GM12801 (cell line): Measurements from ENCODE around the gene PPM1J.

Experiments used
- TF ChIP-seq, protein P1 (sequence below): IDR thresholded peaks from one replicate; pipeline ENCODE4 v1.5.1; 2011; ENCODE audit warnings: control low read depth; ENCODE audit not compliant: insufficient read length; ENCODE audit errors: extremely low read depth

PPM1J gene

DNA sequence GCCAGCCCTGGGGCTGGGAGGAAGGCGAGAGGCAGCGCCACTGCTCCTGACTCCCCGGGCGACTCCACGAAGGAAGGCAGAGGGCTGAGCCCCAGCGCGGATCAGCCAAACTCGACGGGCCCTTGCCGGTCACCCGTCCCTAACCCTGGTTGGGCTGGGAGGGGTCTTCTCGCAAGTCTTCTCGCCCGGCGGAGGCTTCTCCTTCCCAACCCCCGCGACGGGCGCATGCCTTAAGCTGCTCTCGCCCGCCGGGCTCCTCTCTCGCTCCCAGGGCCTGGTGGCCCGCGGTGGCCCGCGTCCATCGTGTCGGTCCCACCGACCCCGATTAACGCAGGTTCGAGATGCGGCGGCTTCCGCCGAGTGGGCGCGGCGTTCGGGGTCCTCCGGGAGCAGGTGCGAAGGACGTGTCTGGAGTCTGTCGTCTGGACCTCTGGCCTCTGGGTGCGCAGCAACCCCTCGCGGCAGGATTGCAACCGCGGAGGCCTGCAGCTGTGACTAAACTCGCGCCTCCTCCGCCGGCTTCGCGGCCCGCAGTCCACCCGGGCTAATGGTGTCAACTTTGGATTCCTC is 29.0 kb upstream of the PPM1J start:
- TF ChIP-seq, protein P1, sequence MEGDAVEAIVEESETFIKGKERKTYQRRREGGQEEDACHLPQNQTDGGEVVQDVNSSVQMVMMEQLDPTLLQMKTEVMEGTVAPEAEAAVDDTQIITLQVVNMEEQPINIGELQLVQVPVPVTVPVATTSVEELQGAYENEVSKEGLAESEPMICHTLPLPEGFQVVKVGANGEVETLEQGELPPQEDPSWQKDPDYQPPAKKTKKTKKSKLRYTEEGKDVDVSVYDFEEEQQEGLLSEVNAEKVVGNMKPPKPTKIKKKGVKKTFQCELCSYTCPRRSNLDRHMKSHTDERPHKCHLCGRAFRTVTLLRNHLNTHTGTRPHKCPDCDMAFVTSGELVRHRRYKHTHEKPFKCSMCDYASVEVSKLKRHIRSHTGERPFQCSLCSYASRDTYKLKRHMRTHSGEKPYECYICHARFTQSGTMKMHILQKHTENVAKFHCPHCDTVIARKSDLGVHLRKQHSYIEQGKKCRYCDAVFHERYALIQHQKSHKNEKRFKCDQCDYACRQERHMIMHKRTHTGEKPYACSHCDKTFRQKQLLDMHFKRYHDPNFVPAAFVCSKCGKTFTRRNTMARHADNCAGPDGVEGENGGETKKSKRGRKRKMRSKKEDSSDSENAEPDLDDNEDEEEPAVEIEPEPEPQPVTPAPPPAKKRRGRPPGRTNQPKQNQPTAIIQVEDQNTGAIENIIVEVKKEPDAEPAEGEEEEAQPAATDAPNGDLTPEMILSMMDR, result no peak

DNA sequence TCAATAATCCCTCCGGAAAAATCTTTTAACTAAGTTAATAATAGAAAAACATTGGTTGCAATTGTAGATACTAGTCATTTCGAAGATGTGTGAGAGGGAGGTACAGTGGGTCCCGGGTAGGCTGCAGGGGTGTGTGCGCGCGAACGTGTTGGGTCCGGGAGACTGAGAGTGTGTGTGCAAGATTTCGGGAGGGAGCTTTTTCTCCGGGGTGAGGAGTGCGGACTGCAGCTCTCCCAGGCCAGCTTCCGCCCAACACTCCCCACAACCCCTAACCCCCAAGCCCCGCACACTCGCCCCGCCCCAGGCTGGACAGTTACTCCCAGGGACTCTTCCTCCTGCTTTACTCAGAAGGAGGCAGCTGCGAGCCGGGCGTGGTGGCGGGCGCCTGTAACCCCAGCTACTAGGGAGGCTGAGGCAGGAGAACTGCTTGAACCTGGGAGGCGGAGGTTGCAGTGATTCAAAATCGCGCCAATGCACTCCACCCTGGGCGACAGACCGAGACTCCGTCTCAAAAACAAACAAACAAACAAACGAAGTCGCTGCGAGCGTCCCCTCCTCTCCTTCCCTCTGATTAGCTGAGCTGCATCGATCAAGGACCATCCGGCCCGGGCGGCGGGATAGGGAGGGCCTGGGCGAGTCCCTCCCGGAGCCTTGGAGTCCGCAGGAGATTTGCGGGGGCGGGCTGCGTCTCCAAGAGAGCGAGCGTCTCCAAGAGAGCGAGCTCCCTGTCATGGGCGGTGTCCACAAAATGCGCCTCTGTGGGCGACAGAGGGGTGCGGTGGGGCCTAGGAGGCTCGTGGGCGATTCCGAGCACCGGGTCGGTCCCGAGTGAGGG is 28.3 kb upstream of the PPM1J start:
- TF ChIP-seq, protein P1, result no peak

DNA sequence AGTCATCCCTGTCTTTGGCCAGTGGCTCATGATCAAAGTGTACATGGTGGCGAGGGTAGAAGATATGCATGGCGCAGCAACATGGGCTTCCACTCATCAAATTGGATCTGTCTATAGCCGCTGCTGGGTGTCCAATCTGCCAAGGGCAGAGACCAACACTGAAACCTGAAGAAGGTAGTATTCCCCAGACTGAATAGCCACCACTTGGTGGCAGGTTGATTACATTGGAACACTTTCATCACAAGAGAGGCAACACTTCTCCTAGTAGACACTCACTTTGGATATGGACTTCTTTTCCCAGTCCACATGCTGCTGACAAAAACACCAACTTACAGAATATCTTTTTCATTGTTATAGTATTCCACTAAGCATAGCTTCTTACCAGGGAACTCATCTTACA is 22.4 kb upstream of the PPM1J start:
- TF ChIP-seq, protein P1, result no peak

DNA sequence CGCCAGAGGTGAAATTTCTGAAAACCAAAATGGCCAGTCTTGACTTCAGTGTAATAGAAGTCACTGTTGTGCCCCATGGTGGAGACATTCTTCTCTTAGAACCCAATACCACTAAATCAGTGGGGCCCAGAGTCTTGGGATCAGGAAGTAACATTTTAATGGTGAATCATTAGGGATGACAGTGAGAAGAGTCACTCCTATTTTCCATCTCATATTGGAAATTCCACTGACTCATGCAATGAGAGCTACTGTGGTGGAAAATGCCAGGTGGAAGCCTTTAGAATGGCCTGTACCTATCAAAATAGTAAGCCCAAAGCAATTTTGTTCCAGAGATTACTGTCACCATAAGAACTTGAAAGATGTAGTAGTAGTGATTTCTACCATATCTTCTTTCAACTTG is 20.6 kb upstream of the PPM1J start:
- TF ChIP-seq, protein P1, result no peak

DNA sequence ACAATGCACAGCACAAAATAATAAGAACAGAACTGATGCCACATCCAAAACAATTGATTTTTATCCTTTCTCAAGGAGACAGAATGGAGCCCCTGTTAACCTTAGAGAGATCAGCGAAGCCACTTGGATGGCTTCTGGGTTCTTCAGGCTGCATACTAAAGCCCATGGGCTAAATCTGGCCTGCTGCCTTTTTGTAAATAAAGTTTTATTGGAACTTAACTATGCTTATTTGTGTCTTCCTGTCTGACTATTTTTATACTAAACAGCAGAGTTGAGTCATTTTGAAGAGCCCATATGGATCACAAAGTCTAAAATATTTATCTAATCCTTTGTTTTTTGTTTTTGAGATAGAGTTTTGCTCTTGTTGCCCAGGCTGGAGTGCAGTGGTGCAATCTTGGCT is 16.3 kb upstream of the PPM1J start:
- TF ChIP-seq, protein P1, result no peak

DNA sequence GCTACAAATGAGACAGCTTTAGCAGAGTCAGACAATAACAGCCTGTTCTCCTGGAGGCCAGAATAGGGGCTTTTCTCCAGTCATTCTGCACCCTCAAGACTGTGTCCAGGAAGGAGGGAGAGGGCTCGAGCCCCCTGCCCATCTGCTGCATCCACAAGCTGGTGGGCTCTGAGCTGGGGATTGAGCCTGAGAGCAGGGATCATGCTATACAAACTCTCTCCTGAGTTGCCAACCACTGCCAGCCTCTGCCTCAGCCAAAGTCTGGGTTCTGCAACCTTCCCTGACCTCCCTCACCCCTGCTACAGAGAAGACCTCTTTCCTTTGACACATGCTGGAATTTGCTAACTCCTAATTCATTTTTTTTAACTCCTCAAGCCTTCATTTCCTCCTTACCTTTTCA is 14.8 kb upstream of the PPM1J start:
- TF ChIP-seq, protein P1, result no peak

DNA sequence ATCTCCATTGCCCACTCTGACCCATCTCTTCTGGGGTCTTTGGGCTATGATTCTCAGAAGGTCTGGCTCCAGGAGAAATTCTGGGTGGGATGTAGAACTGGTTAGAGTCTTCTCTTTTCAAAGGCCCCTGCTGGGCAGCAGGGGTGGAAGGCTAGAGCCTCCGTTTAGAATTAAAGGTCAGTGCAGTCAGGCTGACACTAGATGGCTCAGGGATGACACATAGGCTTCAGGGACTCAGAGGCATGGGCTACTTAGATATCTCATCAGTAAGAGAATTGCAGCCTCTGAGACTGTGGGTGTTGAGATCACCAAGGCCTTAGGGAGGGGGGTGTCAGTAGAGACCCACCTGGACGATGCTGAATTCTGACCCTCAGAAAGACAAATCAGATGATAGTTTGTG is 12.6 kb upstream of the PPM1J start:
- TF ChIP-seq, protein P1, result no peak
